Lower leg skin (tissue), 3 donors: Measurements from ENCODE around the gene P2RX5.

Source experiments
- POLR2A ChIP-seq, 2 donors: fragments of 450-650 bp; IDR thresholded peaks; one replicate each; pipeline ENCODE4 v1.6.1; 2016 to 2017; ENCODE audit warnings: antibody characterized with exemption in 2 of 2, mild to moderate bottlenecking in 1 of 2, moderate library complexity in 1 of 2
- TF ChIP-seq, protein P1 (sequence below), 3 donors: fragments of 450-650 bp; IDR thresholded peaks; one replicate each; pipeline ENCODE4 v1.5.1; 2016; ENCODE audit warnings: antibody characterized with exemption in 3 of 3, mild to moderate bottlenecking in 3 of 3, moderate library complexity in 2 of 3

DNA sequence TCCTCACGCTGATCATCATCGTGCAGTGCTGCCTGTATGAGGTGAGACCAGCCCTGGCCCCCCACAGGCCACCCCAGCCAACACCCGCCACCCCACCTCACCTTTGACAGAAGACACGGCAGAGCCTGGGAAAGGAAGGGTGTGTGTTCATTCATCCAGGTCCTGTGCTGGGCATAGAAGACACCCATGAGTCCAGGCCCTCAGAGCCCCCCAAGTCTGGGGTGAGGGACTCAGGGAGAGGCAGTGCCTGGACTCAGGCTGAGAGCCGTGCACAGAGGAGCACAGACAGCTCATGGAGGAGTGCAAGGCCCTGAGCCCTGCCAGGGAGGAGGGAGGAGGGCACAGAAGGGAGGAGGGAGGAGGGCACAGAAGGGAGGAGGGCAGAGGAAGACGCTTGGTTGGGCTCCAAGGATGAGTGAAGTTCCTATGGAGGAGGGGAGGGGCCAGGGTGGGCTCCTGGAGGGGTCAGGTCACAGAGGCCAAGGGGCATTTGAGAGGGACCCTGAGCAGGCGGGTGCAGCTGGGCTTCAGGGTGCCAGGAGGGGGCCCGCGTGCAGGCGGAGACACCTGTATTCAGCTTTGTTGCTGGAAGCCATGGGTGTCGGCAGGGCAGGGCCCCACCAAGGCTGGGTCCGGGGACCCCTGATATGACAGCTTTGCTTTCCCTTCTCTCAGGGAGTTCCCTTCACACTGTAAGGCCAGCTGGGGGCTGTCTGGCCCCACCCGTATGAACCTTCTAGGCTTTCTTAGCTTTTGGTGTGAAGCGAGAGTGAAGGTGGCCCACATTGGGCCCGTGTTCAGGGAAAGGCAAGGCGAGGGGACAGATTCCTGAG is 39.0 kb downstream of the P2RX5 start:
- TF ChIP-seq, protein P1, sequence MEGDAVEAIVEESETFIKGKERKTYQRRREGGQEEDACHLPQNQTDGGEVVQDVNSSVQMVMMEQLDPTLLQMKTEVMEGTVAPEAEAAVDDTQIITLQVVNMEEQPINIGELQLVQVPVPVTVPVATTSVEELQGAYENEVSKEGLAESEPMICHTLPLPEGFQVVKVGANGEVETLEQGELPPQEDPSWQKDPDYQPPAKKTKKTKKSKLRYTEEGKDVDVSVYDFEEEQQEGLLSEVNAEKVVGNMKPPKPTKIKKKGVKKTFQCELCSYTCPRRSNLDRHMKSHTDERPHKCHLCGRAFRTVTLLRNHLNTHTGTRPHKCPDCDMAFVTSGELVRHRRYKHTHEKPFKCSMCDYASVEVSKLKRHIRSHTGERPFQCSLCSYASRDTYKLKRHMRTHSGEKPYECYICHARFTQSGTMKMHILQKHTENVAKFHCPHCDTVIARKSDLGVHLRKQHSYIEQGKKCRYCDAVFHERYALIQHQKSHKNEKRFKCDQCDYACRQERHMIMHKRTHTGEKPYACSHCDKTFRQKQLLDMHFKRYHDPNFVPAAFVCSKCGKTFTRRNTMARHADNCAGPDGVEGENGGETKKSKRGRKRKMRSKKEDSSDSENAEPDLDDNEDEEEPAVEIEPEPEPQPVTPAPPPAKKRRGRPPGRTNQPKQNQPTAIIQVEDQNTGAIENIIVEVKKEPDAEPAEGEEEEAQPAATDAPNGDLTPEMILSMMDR (IDR thresholded peaks at IDR 0.05), result no peak
- TF ChIP-seq POLR2A (IDR thresholded peaks at IDR 0.05), result no peak
